AML-193 (cell line): ENCODE measurements around the gene COBL.
A peak's percentile ranks its signal among the peaks of the same experiment; 100 is the strongest.

Experiments
- DNase-seq, 2 experiments: peaks; one replicate each; lab custom pipeline; 2025; lab: John Stamatoyannopoulos, UW

COBL gene

GRCh38 chr7:51077316-51077986 is 239.2 kb downstream of the COBL start:
- DNase-seq: no peak

GRCh38 chr7:51075681-51076580 is 240.7 kb downstream of the COBL start:
- no peak for DNase-seq

- no peak for DNase-seq
Measured at GRCh38 chr7:51073171-51073570, 243.4 kb downstream of the COBL start.

- no peak for DNase-seq
Measured at GRCh38 chr7:51072281-51072680, 244.3 kb downstream of the COBL start.

- DNase-seq: no peak
Measured at GRCh38 chr7:51071427-51071826, 245.2 kb downstream of the COBL start.

GRCh38 chr7:51070151-51070550 is 246.5 kb downstream of the COBL start:
- DNase-seq: no peak

- DNase-seq: no peak
Measured at GRCh38 chr7:51069411-51070083, 247.1 kb downstream of the COBL start.

- no peak for DNase-seq
Measured at GRCh38 chr7:51068401-51068800, 248.2 kb downstream of the COBL start.

GRCh38 chr7:51067757-51068156 is 248.9 kb downstream of the COBL start:
- DNase-seq: peak; percentile 13 to 19

GRCh38 chr7:51067258-51067657 is 249.4 kb downstream of the COBL start:
- no peak for DNase-seq

GRCh38 chr7:51066405-51066882 is 250.2 kb downstream of the COBL start:
- DNase-seq: no peak

GRCh38 chr7:51065766-51066165 is 250.8 kb downstream of the COBL start:
- DNase-seq: no peak

GRCh38 chr7:51064688-51065087 is 251.9 kb downstream of the COBL start:
- no peak for DNase-seq

- DNase-seq: no peak
Measured at GRCh38 chr7:51062222-51062987, 254.2 kb downstream of the COBL start.

GRCh38 chr7:51060536-51060935 is 256.1 kb downstream of the COBL start:
- DNase-seq: no peak

- no peak for DNase-seq
Measured at GRCh38 chr7:51059504-51060142, 257.0 kb downstream of the COBL start.

- no peak for DNase-seq
Measured at GRCh38 chr7:51058764-51059163, 257.8 kb downstream of the COBL start.

GRCh38 chr7:51055039-51055840 is 261.4 kb downstream of the COBL start:
- DNase-seq: no peak

GRCh38 chr7:51054231-51054630 is 262.4 kb downstream of the COBL start:
- no peak for DNase-seq

- DNase-seq: no peak
Measured at GRCh38 chr7:51053160-51053925, 263.3 kb downstream of the COBL start.
